ENCODE results near the gene ST3GAL6.

Gene ST3GAL6

GRCh38 chr3:98744283-98744682 is 18.9 kb upstream of the ST3GAL6 start:
- Mint-ChIP-seq H3K9me3 (no peaks in the 10 kb centered on the region), H3K4me3 (no peak overlapping the region), H3K27ac (ENCODE audit: low read depth) (no peak overlapping the region), H3K4me1 (no peaks in the 10 kb centered on the region), H3K36me3 (ENCODE audit: insufficient read depth) (no peaks in the 10 kb centered on the region), H3K27me3 (peaks cover 38% of the 10 kb centered on the region)
- ATAC-seq (replicated peaks; ENCODE audit: extremely low read depth, poor library complexity, severe bottlenecking), result no peak
- DNase-seq (ENCODE audit: low spot score in 2 of 2), result no peak

GRCh38 chr3:98745718-98746117 is 17.4 kb upstream of the ST3GAL6 start:
- no peak for ATAC-seq (replicated peaks; ENCODE audit: extremely low read depth, poor library complexity, severe bottlenecking)
- DNase-seq (ENCODE audit: low spot score in 2 of 2), result no peak
- Mint-ChIP-seq H3K27me3 (peaks cover 38% of the 10 kb centered on the region), H3K9me3 (no peaks in the 10 kb centered on the region), H3K36me3 (ENCODE audit: insufficient read depth) (no peaks in the 10 kb centered on the region), H3K4me3 (no peak overlapping the region), H3K27ac (ENCODE audit: low read depth) (no peak overlapping the region), H3K4me1 (no peaks in the 10 kb centered on the region)

- DNase-seq (ENCODE audit: low spot score in 2 of 2) (no peak), ATAC-seq (replicated peaks; ENCODE audit: extremely low read depth, poor library complexity, severe bottlenecking) (no peak)
- H3K9me3 Mint-ChIP-seq, result no peaks in the 10 kb centered on the region
- no peak overlapping the region for H3K27ac Mint-ChIP-seq (ENCODE audit: low read depth)
- peaks cover 38% of the 10 kb centered on the region for H3K27me3 Mint-ChIP-seq
- H3K4me1 Mint-ChIP-seq, result no peaks in the 10 kb centered on the region
- H3K4me3 Mint-ChIP-seq, result no peak overlapping the region
- H3K36me3 Mint-ChIP-seq (ENCODE audit: insufficient read depth), result no peaks in the 10 kb centered on the region
Measured at GRCh38 chr3:98746122-98746521, 17.0 kb upstream of the ST3GAL6 start.

GRCh38 chr3:98746882-98747281 is 16.3 kb upstream of the ST3GAL6 start:
- no peaks in the 10 kb centered on the region for H3K4me1 Mint-ChIP-seq
- H3K27ac Mint-ChIP-seq (ENCODE audit: low read depth), result no peak overlapping the region
- no peak for DNase-seq (ENCODE audit: low spot score in 2 of 2)
- H3K4me3 Mint-ChIP-seq, result no peak overlapping the region
- ATAC-seq (replicated peaks; ENCODE audit: extremely low read depth, poor library complexity, severe bottlenecking), result no peak
- H3K27me3 Mint-ChIP-seq, result peaks cover 38% of the 10 kb centered on the region
- H3K36me3 Mint-ChIP-seq (ENCODE audit: insufficient read depth), result no peaks in the 10 kb centered on the region
- no peaks in the 10 kb centered on the region for H3K9me3 Mint-ChIP-seq

- no peak overlapping the region for H3K27ac Mint-ChIP-seq (ENCODE audit: low read depth)
- no peak overlapping the region for H3K4me3 Mint-ChIP-seq
- H3K27me3 Mint-ChIP-seq, result peaks cover 52% of the 10 kb centered on the region
- H3K9me3 Mint-ChIP-seq, result no peaks in the 10 kb centered on the region
- H3K36me3 Mint-ChIP-seq (ENCODE audit: insufficient read depth), result no peaks in the 10 kb centered on the region
- ATAC-seq (replicated peaks; ENCODE audit: extremely low read depth, poor library complexity, severe bottlenecking) (no peak), DNase-seq (ENCODE audit: low spot score in 2 of 2) (no peak)
- H3K4me1 Mint-ChIP-seq, result no peaks in the 10 kb centered on the region
Measured at GRCh38 chr3:98750276-98750919, 12.7 kb upstream of the ST3GAL6 start.

GRCh38 chr3:98754483-98754882 is 8.7 kb upstream of the ST3GAL6 start:
- H3K36me3 Mint-ChIP-seq (ENCODE audit: insufficient read depth), result no peaks in the 10 kb centered on the region
- H3K4me3 Mint-ChIP-seq, result no peak overlapping the region
- no peak for ATAC-seq (replicated peaks; ENCODE audit: extremely low read depth, poor library complexity, severe bottlenecking)
- no peaks in the 10 kb centered on the region for H3K4me1 Mint-ChIP-seq
- DNase-seq (ENCODE audit: low spot score in 2 of 2), result no peak
- H3K27ac Mint-ChIP-seq (ENCODE audit: low read depth), result no peak overlapping the region
- H3K9me3 Mint-ChIP-seq, result no peaks in the 10 kb centered on the region
- peaks cover 49% of the 10 kb centered on the region for H3K27me3 Mint-ChIP-seq

- Mint-ChIP-seq H3K36me3 (ENCODE audit: insufficient read depth) (no peaks in the 10 kb centered on the region), H3K4me1 (no peaks in the 10 kb centered on the region), H3K27ac (ENCODE audit: low read depth) (no peak overlapping the region), H3K4me3 (no peak overlapping the region), H3K9me3 (no peaks in the 10 kb centered on the region), H3K27me3 (peaks cover 56% of the 10 kb centered on the region)
- ATAC-seq (replicated peaks; ENCODE audit: extremely low read depth, poor library complexity, severe bottlenecking) (no peak), DNase-seq (ENCODE audit: low spot score in 2 of 2) (no peak)
Measured at GRCh38 chr3:98755601-98756000, 7.5 kb upstream of the ST3GAL6 start.

- H3K27ac Mint-ChIP-seq (ENCODE audit: low read depth), result no peak overlapping the region
- no peaks in the 10 kb centered on the region for H3K36me3 Mint-ChIP-seq (ENCODE audit: insufficient read depth)
- H3K4me3 Mint-ChIP-seq, result no peak overlapping the region
- no peak for ATAC-seq (replicated peaks; ENCODE audit: extremely low read depth, poor library complexity, severe bottlenecking)
- H3K27me3 Mint-ChIP-seq, result peaks cover 59% of the 10 kb centered on the region
- no peaks in the 10 kb centered on the region for H3K9me3 Mint-ChIP-seq
- no peak for DNase-seq (ENCODE audit: low spot score in 2 of 2)
- H3K4me1 Mint-ChIP-seq, result no peaks in the 10 kb centered on the region
Measured at GRCh38 chr3:98759629-98760028, 3.5 kb upstream of the ST3GAL6 start.

- Mint-ChIP-seq H3K36me3 (ENCODE audit: insufficient read depth) (no peaks in the 10 kb centered on the region), H3K27me3 (peaks cover 56% of the 10 kb centered on the region), H3K9me3 (no peaks in the 10 kb centered on the region), H3K4me3 (no peak overlapping the region), H3K27ac (ENCODE audit: low read depth) (no peak overlapping the region), H3K4me1 (no peaks in the 10 kb centered on the region)
- ATAC-seq (replicated peaks; ENCODE audit: extremely low read depth, poor library complexity, severe bottlenecking), result no peak
- DNase-seq (ENCODE audit: low spot score in 2 of 2), result no peak
Measured at GRCh38 chr3:98761643-98762229, 1.4 kb upstream of the ST3GAL6 start.

- Mint-ChIP-seq H3K4me3 (no peak overlapping the region), H3K9me3 (no peaks in the 10 kb centered on the region), H3K27ac (ENCODE audit: low read depth) (no peak overlapping the region), H3K4me1 (no peaks in the 10 kb centered on the region), H3K36me3 (ENCODE audit: insufficient read depth) (no peaks in the 10 kb centered on the region), H3K27me3 (peaks cover 66% of the 10 kb centered on the region)
- no peak for DNase-seq (ENCODE audit: low spot score in 2 of 2)
- no peak for ATAC-seq (replicated peaks; ENCODE audit: extremely low read depth, poor library complexity, severe bottlenecking)
Measured at GRCh38 chr3:98763819-98764418, 779 bp downstream of the ST3GAL6 start.

GRCh38 chr3:98764472-98764884 is 1.3 kb downstream of the ST3GAL6 start:
- DNase-seq (ENCODE audit: low spot score in 2 of 2) (no peak), ATAC-seq (replicated peaks; ENCODE audit: extremely low read depth, poor library complexity, severe bottlenecking) (no peak)
- Mint-ChIP-seq H3K27me3 (peaks cover 61% of the 10 kb centered on the region), H3K4me1 (no peaks in the 10 kb centered on the region), H3K27ac (ENCODE audit: low read depth) (no peak overlapping the region), H3K4me3 (no peak overlapping the region), H3K9me3 (no peaks in the 10 kb centered on the region), H3K36me3 (ENCODE audit: insufficient read depth) (no peaks in the 10 kb centered on the region)

- Mint-ChIP-seq H3K9me3 (no peaks in the 10 kb centered on the region), H3K27me3 (peaks cover 65% of the 10 kb centered on the region), H3K4me3 (no peak overlapping the region), H3K36me3 (ENCODE audit: insufficient read depth) (no peaks in the 10 kb centered on the region), H3K4me1 (no peaks in the 10 kb centered on the region), H3K27ac (ENCODE audit: low read depth) (no peak overlapping the region)
- DNase-seq (ENCODE audit: low spot score in 2 of 2) (no peak), ATAC-seq (replicated peaks; ENCODE audit: extremely low read depth, poor library complexity, severe bottlenecking) (no peak)
Measured at GRCh38 chr3:98765721-98766120, 2.6 kb downstream of the ST3GAL6 start.

GRCh38 chr3:98766924-98767323 is 3.8 kb downstream of the ST3GAL6 start:
- Mint-ChIP-seq H3K4me3 (no peak overlapping the region), H3K36me3 (ENCODE audit: insufficient read depth) (no peaks in the 10 kb centered on the region), H3K27me3 (peaks cover 70% of the 10 kb centered on the region), H3K4me1 (no peaks in the 10 kb centered on the region), H3K9me3 (no peaks in the 10 kb centered on the region), H3K27ac (ENCODE audit: low read depth) (no peak overlapping the region)
- DNase-seq (ENCODE audit: low spot score in 2 of 2), result no peak
- ATAC-seq (replicated peaks; ENCODE audit: extremely low read depth, poor library complexity, severe bottlenecking), result no peak

Measured in central memory CD8-positive, alpha-beta T cell (primary cell).